GM12878 (cell line): Measurements from ENCODE around the gene PTPN2. TPM values are rescaled to one million over a fixed set of nuclear protein-coding genes. Genes with fewer than 3 reads are reported as not detected.

ENCODE experiments used
- ATAC-seq: fragments of 200-7000 bp; cut with Tn5 transposase; 3 replicates; pipeline ENCODE4 v1.9.1; 2020; ENCODE audit warnings: mild to moderate bottlenecking, moderate library complexity
- BruUV-seq: library from RNA; stranded (reverse); fragments of 400-500 nt; replicated peaks from 2 replicates; lab custom pipeline; 2021; lab: Mats Ljungman, UMichigan
- CTCF ChIA-PET: fragments of 300-600 bp; sonication (Branson Sonifier 250); formaldehyde crosslinking; extraction: SDS; loops from one replicate; lab custom pipeline; 2021; ENCODE audit warnings: inconsistent platforms; lab: Yijun Ruan, JAX
- POLR2A ChIA-PET: fragments of 350-600 bp; formaldehyde crosslinking; extraction: SDS; loops from one replicate; lab custom pipeline; 2021; ENCODE audit warnings: inconsistent platforms; lab: Charles Lee
- RAD21 ChIA-PET: fragments of 300-600 bp; sonication (Branson Sonifier 250); formaldehyde crosslinking; loops from one replicate; lab custom pipeline; 2023; ENCODE audit warnings: antibody characterized with exemption; ENCODE audit not compliant: unreplicated experiment; lab: Charles Lee
- SMC1A ChIA-PET: fragments of 300-600 bp; sonication (Branson Sonifier 250); formaldehyde crosslinking; loops from one replicate; lab custom pipeline; 2023; ENCODE audit not compliant: unreplicated experiment, uncharacterized antibody; lab: Charles Lee
- DNase-seq: peaks from one replicate; pipeline ENCODE4 v3.0.0-alpha.2; 2011; ENCODE audit warnings: low read depth, low spot score
- FAIRE-seq: peaks from 3 replicates; lab custom pipeline; 2011; peaks lifted over from hg19 to GRCh38; lab: Jason Lieb, UNC
- H2AFZ ChIP-seq: 2 replicates; pipeline ENCODE4 v1.6.0; 2011; ENCODE audit warnings: low read depth, low read length, control low read depth; ENCODE audit not compliant: control insufficient read depth
- H3K27ac ChIP-seq: 2 replicates; pipeline ENCODE4 v1.5.1; 2011; ENCODE audit warnings: control low read depth; ENCODE audit not compliant: control insufficient read depth, insufficient read depth
- H3K27me3 ChIP-seq, 2 experiments: replicated peaks in 1 of 2; 2 replicates each; pipeline versions ENCODE4 v1.6.0 to v1.6.1; 2011; ENCODE audit warnings: low read length in 1 of 2; ENCODE audit not compliant: control insufficient read depth in 2 of 2, insufficient read depth in 2 of 2
- H3K36me3 ChIP-seq, 2 experiments: 2 replicates each; pipeline ENCODE4 v1.5.1; 2011; ENCODE audit warnings: low read length in 1 of 2; ENCODE audit not compliant: control insufficient read depth in 2 of 2, insufficient read depth in 2 of 2
- H3K4me1 ChIP-seq: 2 replicates; pipeline ENCODE4 v1.6.1; 2011; ENCODE audit warnings: mild to moderate bottlenecking, low read length, moderate library complexity, mixed read lengths; ENCODE audit not compliant: control insufficient read depth, insufficient read depth
- H3K4me2 ChIP-seq: 2 replicates; pipeline ENCODE4 v1.6.0; 2011; ENCODE audit warnings: control low read depth; ENCODE audit not compliant: control insufficient read depth, insufficient read depth
- H3K4me3 ChIP-seq: fragments of 200-600 bp; sonication (generic); 2 replicates; pipeline ENCODE4 v1.5.1; 2016
- H3K79me2 ChIP-seq: 2 replicates; pipeline ENCODE4 v1.6.0; 2011; ENCODE audit warnings: low read length; ENCODE audit not compliant: control insufficient read depth, insufficient read depth
- H3K9ac ChIP-seq: 2 replicates; pipeline ENCODE4 v1.8.0; 2011; ENCODE audit warnings: low read length, control low read depth, mixed read lengths; ENCODE audit not compliant: control insufficient read depth, insufficient read depth
- H3K9me3 ChIP-seq: replicated peaks from 3 replicates; pipeline ENCODE4 v1.5.1; 2011; ENCODE audit warnings: mild to moderate bottlenecking, low read length; ENCODE audit not compliant: control insufficient read depth, insufficient read depth
- H4K20me1 ChIP-seq: 2 replicates; pipeline ENCODE4 v1.6.0; 2011; ENCODE audit not compliant: control insufficient read depth, insufficient read depth
- BCL11A ChIP-seq: IDR thresholded peaks from 2 replicates; pipeline ENCODE4 v1.6.1; 2011; ENCODE audit warnings: low read depth, low read length
- EED ChIP-seq: sonication (generic); IDR thresholded peaks from 2 replicates; pipeline ENCODE4 v1.6.1; 2016; ENCODE audit warnings: antibody characterized with exemption, low read depth
- EZH2 ChIP-seq: IDR thresholded peaks from 2 replicates; pipeline ENCODE4 v1.6.1; 2012; ENCODE audit warnings: low read depth, mild to moderate bottlenecking, control low read depth, inconsistent platforms, low read length, borderline replicate concordance; ENCODE audit not compliant: control insufficient read depth
- HDAC6 ChIP-seq: fragments of 200-600 bp; sonication (generic); IDR thresholded peaks from one replicate; pipeline ENCODE4 v1.8.0; 2017; ENCODE audit warnings: antibody characterized with exemption; ENCODE audit not compliant: unreplicated experiment
- JUNB ChIP-seq: IDR thresholded peaks from 2 replicates; pipeline ENCODE4 v1.6.1; 2016; ENCODE audit warnings: antibody characterized with exemption, mild to moderate bottlenecking
- NFIC ChIP-seq: IDR thresholded peaks from 2 replicates; pipeline ENCODE4 v1.6.1; 2012; ENCODE audit warnings: low read depth, mild to moderate bottlenecking, inconsistent platforms, low read length, moderate library complexity
- NFYB ChIP-seq: IDR thresholded peaks from 2 replicates; pipeline ENCODE4 v1.6.1; 2011; ENCODE audit warnings: low read depth, mild to moderate bottlenecking, low read length, improper control_type of control experiment, moderate library complexity; ENCODE audit not compliant: insufficient read depth
- NR2F1 ChIP-seq: fragments of 450-650 bp; conservative IDR thresholded peaks from 2 replicates; pipeline ENCODE4 v1.6.1; 2017; ENCODE audit warnings: mild to moderate bottlenecking
- POU2F2 ChIP-seq: IDR thresholded peaks from 3 replicates; pipeline ENCODE4 v1.6.1; 2011; ENCODE audit warnings: low read depth, mild to moderate bottlenecking, low read length, borderline replicate concordance
- PRDM15 ChIP-seq: fragments of 450-650 bp; formaldehyde crosslinking; IDR thresholded peaks from 2 replicates; pipeline ENCODE4 v1.4.0; 2020; ENCODE audit warnings: mild to moderate bottlenecking, moderate library complexity
- RUNX3 ChIP-seq: IDR thresholded peaks from 2 replicates; pipeline ENCODE4 v1.6.1; 2012; ENCODE audit warnings: low read length, inconsistent platforms
- SREBF2 ChIP-seq: IDR thresholded peaks from 2 replicates; pipeline ENCODE4 v1.6.1; 2012; ENCODE audit warnings: mild to moderate bottlenecking, low read length
- TBL1XR1 ChIP-seq: IDR thresholded peaks from 2 replicates; pipeline ENCODE4 v1.6.1; 2012; ENCODE audit warnings: low read depth, low read length, improper control_type of control experiment
- ZNF24 ChIP-seq: fragments of 450-650 bp; IDR thresholded peaks from 2 replicates; pipeline ENCODE4 v1.6.1; 2017; ENCODE audit warnings: antibody characterized with exemption, mild to moderate bottlenecking
- WGBS: methylation state at CpG from one replicate; pipeline ENCODE4 v1.1.6; 2016; ENCODE audit warnings: low lambda C conversion rate; ENCODE audit not compliant: insufficient replicate concordance, insufficient coverage; ENCODE audit errors: missing lambda C conversion rate; 5-methylcytosine and 5-hydroxymethylcytosine counted together
- in situ Hi-C: fragments of 300-500 bp; cut with MboI; formaldehyde crosslinking; loops from 9 replicates; pipeline ENCODE4 v1.14.3; 2018; ENCODE audit warnings: mixed read lengths
- intact Hi-C: fragments of 100-400 bp; cut with micrococcal nuclease; formaldehyde crosslinking; loops from one replicate; pipeline ENCODE4 v1.14.2; 2022; ENCODE audit not compliant: unreplicated experiment
- polyA plus RNA-seq, 11 experiments: library from polyadenylated mRNA; depleted of rRNA in 4 of 11; unstranded in 6 of 11; stranded (reverse) in 5 of 11; fragments of >200 nt; fragmentation: Nextera tagmentation in 4 of 11; fragmentation: Illumina TruSeq in 1 of 11; extraction: Ambion mirVana in 4 of 11; extraction: Trizol in 1 of 11; gene quantifications; 1 replicate in 1 of 11; 2 replicates in 10 of 11; pipeline versions ENCODE4 v1.2.1 to v1.2.3, GENCODE V29; 2011 to 2016; ENCODE audit warnings: inconsistent platforms in 2 of 11, missing spikeins in 2 of 11, low read depth in 1 of 11
- total RNA-seq, 4 experiments: library from RNA; depleted of rRNA in 3 of 4; stranded (reverse); fragments of >200 nt in 3 of 4; fragmentation: Illumina TruSeq in 1 of 4; extraction: Trizol in 1 of 4; gene quantifications; 2 replicates each; pipeline versions ENCODE4 v1.2.1 to v1.2.3, GENCODE V29; 2013 to 2021

Gene PTPN2
- total and polyA plus RNA-seq, 10 of the 15 experiments (the other 5 are each of a cell fraction or from before 2014, with no cell fraction given): 46.5 to 86.7 (median 64.6) TPM

- Histone ChIP-seq H3K36me3 (peaks cover 0 to 2% of the 10 kb centered on the region in 2 experiments; a peak in 3 of 4 replicates), H3K27me3 (no peaks in the 10 kb centered on the region), H3K4me3 (no peak overlapping the region), H4K20me1 (no peaks in the 10 kb centered on the region)
- peak; percentile 84 for ATAC-seq
- peak; percentile 86 for FAIRE-seq
- no peak for TF ChIP-seq SREBF2
- TF ChIP-seq NR2F1: peak; percentile 64
- TF ChIP-seq PRDM15 (CRISPR knock-in tag): no peak
- peak; percentile 68; the same call in 1 of the 2 replicates for TF ChIP-seq ZNF24
- 0 out of 3 replicates have a peak, but pooled peaks have one; percentile 49 for TF ChIP-seq POU2F2
- TF ChIP-seq EZH2: no peak
- TF ChIP-seq TBL1XR1: no peak
- TF ChIP-seq NFYB: no peak
- TF ChIP-seq NFIC: peak; percentile 58; the same call in 1 of the 2 replicates
- no peak for TF ChIP-seq EED
- TF ChIP-seq HDAC6: no peak
- peak; percentile 62 for TF ChIP-seq RUNX3
- peak; percentile 77 for TF ChIP-seq JUNB
- no peak for TF ChIP-seq BCL11A
- TF ChIP-seq, all 136 proteins: peak for 6
- POLR2A ChIA-PET: interaction anchor here (1.5 kb wide), 1 partner anchor 80 kb away, joined by 6 read pairs; the partner anchor contains the start of gene PTPN2
- CTCF ChIA-PET: interaction anchor here (0.9 to 1.1 kb wide), 3 partner anchors 37 to 87 kb away, joined by 3 read pairs; no protein-coding TSS in a partner anchor
- peaks cover 14% of the 10 kb centered on the region for H3K4me1 ChIP-seq
- peak overlapping the region; percentile 39; the same call in 1 of the 2 replicates for H3K27ac ChIP-seq
- in situ Hi-C loops (no loop called here), intact Hi-C loops (loop anchor here (2.0 kb wide), 1 partner anchor 35 kb away; no protein-coding TSS in a partner anchor)
- peaks cover 2% of the 10 kb centered on the region for H3K79me2 ChIP-seq
- no peak overlapping the region for H3K9ac ChIP-seq
- SMC1A ChIA-PET: interaction anchor here (0.8 to 2.8 kb wide), 9 partner anchors 15 to 88 kb away, joined by 3 to 13 read pairs (median 4); partner anchors contain the start of gene PTPN2
- H3K4me2 ChIP-seq: peak overlapping the region; percentile 59; the same call in 1 of the 2 replicates
- BruUV-seq: no TSS peak
- WGBS: 80% methylated on average over 1 of the region's 1 CpG
- no peak overlapping the region for H2AFZ ChIP-seq
- no peaks in the 10 kb centered on the region; the same call in 1 of the 3 replicates for H3K9me3 ChIP-seq
- RAD21 ChIA-PET: interaction anchor here (0.7 to 1.3 kb wide), 7 partner anchors 8 to 82 kb away, joined by 3 to 4 read pairs (median 3); no protein-coding TSS in a partner anchor
- DNase-seq: peak; percentile 19
Observed at GRCh38 chr18:12803069-12803936, 80.7 kb downstream of the PTPN2 start.
